ENCODE results near the gene PPIE. TPM values are rescaled to one million over a fixed set of nuclear protein-coding genes. Genes with fewer than 3 reads are reported as not detected.

Gene PPIE
- total and polyA plus RNA-seq, 2 donors (not counting 1 experiment from before 2014, with no cell fraction given): 68.6 to 78.3 TPM

DNA sequence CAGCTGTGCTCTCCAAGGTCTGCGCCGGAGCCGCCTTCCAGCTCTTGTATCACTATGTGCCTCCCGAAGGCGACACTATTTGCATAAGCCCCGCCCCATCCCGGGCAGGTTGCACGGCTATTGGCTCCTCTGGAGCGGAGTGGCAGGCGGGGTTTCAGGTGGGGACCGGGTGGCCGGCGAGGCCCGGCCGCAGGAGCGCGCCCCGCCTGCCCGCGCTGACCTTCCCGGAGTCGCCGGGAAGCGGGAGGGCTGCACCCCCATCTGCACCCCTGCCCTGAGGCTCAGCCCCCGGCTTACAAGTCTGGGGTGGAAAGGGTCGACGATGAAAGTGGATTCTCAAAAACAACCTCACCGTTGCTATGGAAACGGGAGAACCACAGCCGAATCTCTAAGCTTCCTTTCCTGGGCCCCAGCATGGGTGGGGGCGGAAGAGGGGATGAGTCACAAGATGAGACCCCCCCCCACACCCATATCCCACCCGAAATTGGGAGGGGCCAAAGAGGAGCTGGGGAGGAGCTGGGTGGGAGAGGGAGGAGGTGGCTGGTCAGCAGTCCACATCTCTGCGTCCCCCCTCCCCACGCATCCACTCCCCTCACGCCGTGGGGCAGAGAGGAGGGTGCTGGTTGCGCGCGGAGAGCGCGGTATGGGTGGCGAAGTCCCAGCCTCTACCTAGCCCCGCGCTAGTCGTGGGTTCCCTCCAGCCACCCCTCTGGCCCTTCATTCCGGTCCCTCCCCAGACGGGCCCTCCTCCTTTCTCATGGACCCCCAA is 47.1 kb upstream of the PPIE start, which contains the start of gene HPCAL4:
Gene HPCAL4, minus strand, starts transcription at position 51 of the 769 bp plus-strand sequence. CDS start 6,830 bp downstream, outside the sequence.
- peak within 1 kb of the TSS; percentile 93 for H3K4me2 ChIP-seq (replicated peaks; ENCODE audit: low read depth, low read length, poor library complexity, severe bottlenecking)
- WGBS (ENCODE audit: insufficient coverage): 6% methylated on average over 41 of the region's 47 CpGs
- no peak within 1 kb of the TSS for H3K27ac ChIP-seq (ENCODE audit: low read length in 2 of 2)
- intact Hi-C loops (cut with micrococcal nuclease): no loop called here
- H4K20me1 ChIP-seq (ENCODE audit: control insufficient read depth, insufficient read depth, low read length, poor library complexity, severe bottlenecking): no peaks in the 10 kb centered on the region
- Mint-ChIP-seq H3K9me3 (ENCODE audit: insufficient read depth) (no peaks in the 10 kb centered on the region), H3K27me3 (peaks cover 62% of the 10 kb centered on the region), H3K27ac (no peak within 1 kb of the TSS), H3K4me3 (peak within 1 kb of the TSS; percentile 77), H3K4me1 (peaks cover 24% of the 10 kb centered on the region)
- peak within 1 kb of the TSS; percentile 69 for H2AFZ ChIP-seq (ENCODE audit: insufficient read depth, low read depth, low read length, poor library complexity, severe bottlenecking)
- ATAC-seq (ENCODE audit: low read depth) (peak; percentile 92), DNase-seq (peak; percentile 80)
- TF ChIP-seq, protein P1, sequence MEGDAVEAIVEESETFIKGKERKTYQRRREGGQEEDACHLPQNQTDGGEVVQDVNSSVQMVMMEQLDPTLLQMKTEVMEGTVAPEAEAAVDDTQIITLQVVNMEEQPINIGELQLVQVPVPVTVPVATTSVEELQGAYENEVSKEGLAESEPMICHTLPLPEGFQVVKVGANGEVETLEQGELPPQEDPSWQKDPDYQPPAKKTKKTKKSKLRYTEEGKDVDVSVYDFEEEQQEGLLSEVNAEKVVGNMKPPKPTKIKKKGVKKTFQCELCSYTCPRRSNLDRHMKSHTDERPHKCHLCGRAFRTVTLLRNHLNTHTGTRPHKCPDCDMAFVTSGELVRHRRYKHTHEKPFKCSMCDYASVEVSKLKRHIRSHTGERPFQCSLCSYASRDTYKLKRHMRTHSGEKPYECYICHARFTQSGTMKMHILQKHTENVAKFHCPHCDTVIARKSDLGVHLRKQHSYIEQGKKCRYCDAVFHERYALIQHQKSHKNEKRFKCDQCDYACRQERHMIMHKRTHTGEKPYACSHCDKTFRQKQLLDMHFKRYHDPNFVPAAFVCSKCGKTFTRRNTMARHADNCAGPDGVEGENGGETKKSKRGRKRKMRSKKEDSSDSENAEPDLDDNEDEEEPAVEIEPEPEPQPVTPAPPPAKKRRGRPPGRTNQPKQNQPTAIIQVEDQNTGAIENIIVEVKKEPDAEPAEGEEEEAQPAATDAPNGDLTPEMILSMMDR (IDR thresholded peaks at IDR 0.05): no peak
- no peak for TF ChIP-seq EZH2 (IDR thresholded peaks at IDR 0.05; ENCODE audit: borderline replicate concordance, insufficient read depth, low read depth, low read length, poor library complexity, severe bottlenecking)
- peaks cover 21 to 28% of the 10 kb centered on the region in 2 donors for H3K4me1 ChIP-seq (ENCODE audit: control insufficient read depth in 2 of 2, insufficient read depth in 2 of 2, low read length in 2 of 2)
- H3K4me3 ChIP-seq (ENCODE audit: control extremely low read depth in 1 of 5, extremely low read depth in 1 of 5, insufficient read depth in 1 of 5, low read depth in 2 of 5, low read length in 4 of 5): peak within 1 kb of the TSS in 4 of 5 experiments; percentile 4 to 60 (median 46)
- H3K9me3 ChIP-seq (ENCODE audit: control extremely low read depth in 1 of 3, control insufficient read depth in 2 of 3, insufficient read depth in 1 of 3, low read length in 2 of 3): peaks cover 0 to 24% (median 0%) of the 10 kb centered on the region in 3 donors
- ChIA-PET POLR2A (no interaction called here), CTCF (interaction anchor here (0.7 to 1.6 kb wide), 4 partner anchors 19 to 1121 kb away, joined by 3 to 5 read pairs (median 3); no protein-coding TSS in a partner anchor)
- peaks cover 0 to 69% (median 37%) of the 10 kb centered on the region in 4 experiments for H3K27me3 ChIP-seq (replicated peaks in 1 of 4; ENCODE audit: control extremely low read depth in 1 of 4, control insufficient read depth in 3 of 4, insufficient read depth in 4 of 4, low read length in 3 of 4)
- peak within 1 kb of the TSS; percentile 70 for H3K9ac ChIP-seq (ENCODE audit: low read length)
- no peaks in the 10 kb centered on the region for H3K36me3 ChIP-seq (replicated peaks in 1 of 2; ENCODE audit: control extremely low read depth in 1 of 2, control insufficient read depth in 1 of 2, extremely low read depth in 1 of 2, insufficient read depth in 2 of 2, low read length in 1 of 2)
- no peaks in the 10 kb centered on the region for H3K79me2 ChIP-seq (ENCODE audit: control insufficient read depth, insufficient read depth, low read length)

Measured in B cell (primary cell).